Measurements from ENCODE around the gene TRIM23.

DNA sequence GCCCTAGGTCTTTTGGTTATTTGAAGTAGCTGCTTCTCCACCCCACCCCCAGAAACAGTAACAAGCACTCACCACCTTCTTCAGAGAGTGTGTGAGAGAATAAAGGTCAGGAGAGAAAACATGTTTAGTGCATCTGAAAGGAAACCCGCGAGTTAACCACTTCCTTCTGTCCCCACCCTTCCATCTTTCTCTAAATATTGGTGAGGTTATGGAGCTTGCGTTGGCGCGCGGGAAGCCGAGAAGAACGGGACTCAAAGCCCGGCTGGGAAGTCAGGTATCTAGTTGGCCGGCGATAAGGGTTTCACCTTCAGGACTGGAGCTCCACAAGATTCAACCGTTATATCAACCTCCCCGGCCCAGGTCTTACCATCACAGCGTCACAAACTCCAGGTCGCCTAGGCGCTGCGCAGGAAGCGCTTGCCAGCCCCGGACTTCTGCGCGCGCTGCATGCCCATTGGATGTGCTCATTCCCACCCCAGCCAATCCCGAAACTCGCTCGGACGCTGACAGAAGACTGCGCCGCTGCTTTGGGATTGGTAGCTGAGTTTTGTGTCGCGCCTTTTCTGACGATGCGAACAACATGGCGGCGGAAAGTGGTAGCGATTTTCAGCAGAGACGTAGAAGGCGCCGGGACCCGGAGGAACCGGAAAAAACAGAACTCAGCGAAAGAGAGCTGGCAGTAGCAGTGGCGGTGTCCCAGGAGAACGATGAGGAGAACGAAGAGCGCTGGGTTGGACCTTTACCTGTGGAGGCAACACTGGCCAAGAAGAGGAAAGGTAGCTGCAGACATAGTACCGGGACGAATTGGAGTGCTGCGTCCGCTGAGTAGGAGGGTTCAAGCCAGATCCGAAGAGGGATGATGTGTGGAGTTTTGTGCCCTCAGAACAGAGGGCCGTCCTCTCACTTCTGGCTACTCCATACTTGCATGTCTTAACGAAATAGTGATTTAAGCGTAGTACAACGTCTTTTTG, 61.1 kb downstream of the TRIM23 start, which contains the start of the genes CENPK and PPWD1:
- TF ChIP-seq, protein P1, sequence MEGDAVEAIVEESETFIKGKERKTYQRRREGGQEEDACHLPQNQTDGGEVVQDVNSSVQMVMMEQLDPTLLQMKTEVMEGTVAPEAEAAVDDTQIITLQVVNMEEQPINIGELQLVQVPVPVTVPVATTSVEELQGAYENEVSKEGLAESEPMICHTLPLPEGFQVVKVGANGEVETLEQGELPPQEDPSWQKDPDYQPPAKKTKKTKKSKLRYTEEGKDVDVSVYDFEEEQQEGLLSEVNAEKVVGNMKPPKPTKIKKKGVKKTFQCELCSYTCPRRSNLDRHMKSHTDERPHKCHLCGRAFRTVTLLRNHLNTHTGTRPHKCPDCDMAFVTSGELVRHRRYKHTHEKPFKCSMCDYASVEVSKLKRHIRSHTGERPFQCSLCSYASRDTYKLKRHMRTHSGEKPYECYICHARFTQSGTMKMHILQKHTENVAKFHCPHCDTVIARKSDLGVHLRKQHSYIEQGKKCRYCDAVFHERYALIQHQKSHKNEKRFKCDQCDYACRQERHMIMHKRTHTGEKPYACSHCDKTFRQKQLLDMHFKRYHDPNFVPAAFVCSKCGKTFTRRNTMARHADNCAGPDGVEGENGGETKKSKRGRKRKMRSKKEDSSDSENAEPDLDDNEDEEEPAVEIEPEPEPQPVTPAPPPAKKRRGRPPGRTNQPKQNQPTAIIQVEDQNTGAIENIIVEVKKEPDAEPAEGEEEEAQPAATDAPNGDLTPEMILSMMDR (IDR thresholded peaks at IDR 0.05; ENCODE audit: low read depth, low read length), result no peak
- no peak for TF ChIP-seq EZH2phosphoT487 (IDR thresholded peaks at IDR 0.05; ENCODE audit: low read depth)

Measured in OCI-LY3 (cell line).